Stimulated activated CD8-positive, alpha-beta memory T cell treated with anti-CD3 and anti-CD28 coated beads, Interleukin-7, amount 100 ng/mL, for 24 hours (primary cell): ENCODE results near the gene SLC30A2.
"Not testable (repeated sequence)": the region's sequence is repeated elsewhere in the genome, so short reads cannot be mapped to it uniquely, and the experiment has no call there.

Source experiments
- DNase-seq: peaks from one replicate; pipeline ENCODE4 v3.0.0-alpha.2; 2020; ENCODE audit warnings: low read depth

The SLC30A2 gene

GRCh38 chr1:26045722-26046245 lies at the start of gene SLC30A2:
Gene SLC30A2, minus strand, starts transcription at chr1:26046118. Its CDS starts 222 bp downstream, at chr1:26045896.
- DNase-seq = no peak

- DNase-seq = no peak
Observed at GRCh38 chr1:26094677-26095383, 48.9 kb upstream of the SLC30A2 start.

GRCh38 chr1:26094076-26094669 lies 48.3 kb upstream of the SLC30A2 start:
- no peak for DNase-seq

DNA sequence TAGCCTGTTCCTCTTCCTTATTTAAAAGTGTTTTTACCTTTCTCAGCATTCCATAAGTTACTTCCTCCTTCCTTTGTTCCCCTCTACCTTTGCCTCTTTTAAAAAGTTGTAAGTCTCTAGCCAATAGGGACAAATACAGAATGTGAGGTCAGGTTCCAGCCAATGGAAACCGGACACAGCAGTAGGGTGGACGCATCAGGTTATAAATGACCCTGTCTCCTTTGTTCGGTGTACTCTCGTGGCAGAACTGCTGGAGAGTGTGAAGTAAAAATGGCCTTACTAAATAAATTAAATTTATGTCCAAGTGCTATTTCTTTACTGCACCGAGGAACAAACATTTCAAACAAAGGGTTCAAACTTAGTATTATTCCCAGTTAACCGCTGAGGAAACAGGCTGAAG lies 47.7 kb upstream of the SLC30A2 start:
- DNase-seq = not testable (repeated sequence)

GRCh38 chr1:26092422-26092821 lies 46.5 kb upstream of the SLC30A2 start:
- DNase-seq = no peak

DNA sequence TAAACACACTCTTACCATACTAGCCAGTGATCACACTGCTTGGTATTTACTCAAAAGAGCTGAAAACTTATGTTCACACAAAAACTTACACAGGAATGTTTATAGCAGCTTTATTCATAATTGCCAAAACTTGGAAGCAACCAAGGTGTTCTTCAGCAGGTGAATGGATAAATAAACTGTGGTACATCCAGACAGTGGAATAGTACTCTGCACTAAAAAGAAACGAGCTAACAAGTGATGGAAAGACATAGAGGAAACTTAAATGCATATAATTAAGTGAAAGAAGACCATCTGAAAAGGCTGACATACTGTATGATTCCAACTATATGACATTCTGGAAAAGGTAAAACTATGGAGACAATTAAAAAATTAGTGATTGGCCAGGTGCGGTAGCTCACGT lies 45.0 kb upstream of the SLC30A2 start:
- DNase-seq = no peak

GRCh38 chr1:26089125-26089524 lies 43.2 kb upstream of the SLC30A2 start:
- DNase-seq = no peak

DNA sequence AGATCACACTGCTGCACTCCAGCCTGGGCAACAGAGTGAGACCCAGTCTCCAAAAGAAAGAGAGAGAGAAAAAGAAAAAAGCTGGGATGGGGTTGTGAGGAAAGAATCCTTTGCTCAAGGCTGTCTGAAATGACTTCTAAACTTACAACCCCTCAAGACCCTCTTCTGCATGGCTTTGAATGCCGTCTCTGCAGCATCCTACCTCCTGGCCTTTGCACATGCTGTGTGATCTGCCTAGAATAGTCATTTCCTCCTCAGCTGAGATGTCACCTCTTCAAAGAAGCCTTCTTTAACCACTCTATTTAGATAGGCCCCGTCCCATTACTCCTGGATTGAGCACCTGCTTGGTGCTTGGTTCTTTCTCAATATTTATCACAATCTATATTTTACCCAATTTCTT lies 38.9 kb upstream of the SLC30A2 start:
- no peak for DNase-seq

DNA sequence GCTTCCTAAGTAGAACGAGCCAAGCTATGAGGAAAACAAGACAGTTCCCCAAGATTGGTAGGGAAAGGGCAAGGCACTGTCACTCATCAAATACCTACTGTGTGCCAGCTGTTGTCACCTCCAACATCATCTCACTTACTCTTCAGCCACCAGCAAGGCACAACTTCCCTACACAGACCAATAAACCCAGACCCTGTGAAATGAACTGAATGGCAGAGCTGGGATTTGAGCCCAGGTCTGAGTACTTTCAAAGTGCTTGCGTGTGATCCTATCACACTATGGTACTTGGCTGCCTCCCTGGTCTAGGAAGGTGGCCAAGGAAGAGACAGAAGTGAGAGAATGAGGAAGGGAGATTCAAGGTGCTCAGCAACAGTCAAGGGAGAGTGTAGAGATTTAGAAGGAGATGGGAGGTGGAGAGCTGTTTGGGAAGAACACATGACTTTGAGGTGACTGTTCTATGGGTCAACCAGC lies 38.2 kb upstream of the SLC30A2 start:
- no peak for DNase-seq

DNA sequence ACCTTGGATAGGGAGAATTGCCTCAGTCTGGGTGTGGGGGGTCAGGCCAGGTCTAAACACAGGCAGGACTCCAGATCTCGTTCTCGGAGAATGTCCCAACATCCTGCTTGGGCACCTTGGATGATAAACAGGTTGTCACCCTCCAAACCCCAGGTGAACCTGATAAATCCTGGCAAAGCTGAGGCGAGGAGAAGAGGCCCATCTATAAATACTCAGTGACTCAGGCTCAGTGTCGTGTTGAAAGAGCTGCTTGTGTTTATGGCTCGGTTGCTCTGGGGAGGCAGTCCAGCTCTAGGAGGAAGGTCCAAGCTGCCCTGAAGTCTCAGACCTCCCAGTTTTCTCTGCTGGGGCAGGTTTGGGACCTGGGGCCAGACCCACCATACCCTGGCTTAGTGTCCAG lies 37.3 kb upstream of the SLC30A2 start:
- no peak for DNase-seq

DNA sequence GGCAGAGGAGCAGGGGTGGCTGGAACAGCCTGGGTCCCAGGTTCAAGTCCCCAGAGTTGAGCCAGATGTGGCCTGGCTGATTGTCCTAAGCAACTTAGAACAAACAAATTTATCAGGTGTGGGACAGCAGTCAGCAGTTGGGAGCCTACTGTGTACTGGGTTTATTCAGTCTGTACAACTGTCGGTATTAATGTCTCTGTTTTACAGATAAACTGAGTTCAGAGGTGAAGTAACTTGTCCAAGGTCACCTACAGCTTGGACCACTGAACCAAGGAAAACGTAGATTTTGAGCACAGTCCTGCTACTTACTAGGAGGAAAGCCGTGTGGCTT lies 36.1 kb upstream of the SLC30A2 start:
- DNase-seq = no peak

DNA sequence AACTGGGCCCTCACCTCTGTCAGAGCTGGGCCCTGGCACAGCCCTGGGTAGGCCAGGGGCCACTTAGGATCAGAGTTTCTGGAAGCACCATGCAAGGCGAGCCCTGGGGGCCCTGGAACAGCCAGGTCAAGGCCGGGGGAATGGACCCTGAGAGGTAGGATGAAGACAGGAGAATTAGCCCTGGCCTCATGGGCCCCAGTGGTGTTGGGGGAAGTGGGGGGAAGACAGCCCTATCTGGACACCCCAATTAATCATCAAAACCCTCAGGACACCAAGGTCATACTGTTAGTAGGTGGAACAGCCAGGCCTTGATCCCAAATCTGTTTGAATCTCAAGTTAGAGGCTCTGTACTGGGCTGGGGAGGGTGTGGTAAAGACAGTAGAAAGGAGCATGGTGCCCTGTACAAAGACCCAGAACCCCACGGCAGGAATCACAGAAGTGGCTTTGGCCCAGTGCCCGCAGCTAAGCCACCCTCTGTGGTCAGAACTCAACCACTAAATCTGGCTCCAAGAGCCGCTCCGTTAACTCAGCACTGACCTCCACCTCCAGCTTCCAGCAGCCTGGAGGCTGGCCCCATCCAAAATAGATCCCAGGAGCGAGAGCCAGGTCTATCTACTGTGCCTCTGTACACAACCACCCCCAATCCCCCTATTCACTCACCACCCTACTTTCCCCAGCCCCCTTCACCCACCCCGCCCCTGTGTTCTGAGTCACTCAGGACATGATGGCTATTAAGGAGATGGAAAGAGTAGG lies 35.5 kb upstream of the SLC30A2 start:
- DNase-seq = no peak

GRCh38 chr1:26079960-26080814 lies 34.3 kb upstream of the SLC30A2 start:
- DNase-seq = no peak

GRCh38 chr1:26079178-26079563 lies 33.3 kb upstream of the SLC30A2 start:
- no peak for DNase-seq

DNA sequence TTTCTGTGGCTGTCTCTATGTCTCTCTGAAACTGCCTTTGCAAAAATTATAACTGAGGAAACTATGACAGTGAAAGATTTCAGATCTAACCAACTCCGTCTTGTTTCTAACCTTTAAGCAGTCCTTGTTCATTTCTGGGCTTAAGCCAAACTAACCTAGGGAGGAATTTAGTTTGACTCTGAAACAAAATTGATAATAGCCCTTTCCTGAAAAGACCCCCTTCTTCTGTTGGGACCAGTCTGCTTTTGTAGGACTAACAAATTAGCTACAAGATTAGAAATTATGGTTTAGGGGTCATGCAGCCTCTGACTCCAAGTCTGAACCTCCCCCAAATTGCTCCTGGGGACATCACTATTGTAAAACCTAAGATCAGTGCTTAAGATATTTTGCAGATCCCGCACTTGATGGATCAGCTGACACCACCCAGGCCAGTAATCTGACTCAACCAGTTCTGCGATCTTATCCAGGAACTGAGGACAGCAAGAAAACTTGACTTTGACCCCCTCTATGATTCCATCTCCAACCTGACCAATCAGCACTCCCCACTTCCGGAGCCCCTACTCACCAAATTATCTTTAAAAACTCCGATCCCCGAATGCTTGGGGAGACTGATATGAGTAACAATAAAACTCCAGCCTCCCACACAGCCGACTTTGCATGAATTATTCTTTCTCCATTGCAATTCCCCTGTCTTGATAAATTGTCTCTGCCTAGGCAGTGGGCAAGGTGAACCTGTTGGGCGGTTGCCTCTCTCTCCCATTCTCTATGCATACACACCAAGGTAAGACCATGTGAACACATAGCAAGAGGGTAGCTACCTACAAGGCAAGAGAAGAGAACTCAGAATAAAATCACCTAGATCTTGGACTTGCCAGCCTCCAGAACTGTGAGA lies 32.6 kb upstream of the SLC30A2 start:
- DNase-seq = no peak

DNA sequence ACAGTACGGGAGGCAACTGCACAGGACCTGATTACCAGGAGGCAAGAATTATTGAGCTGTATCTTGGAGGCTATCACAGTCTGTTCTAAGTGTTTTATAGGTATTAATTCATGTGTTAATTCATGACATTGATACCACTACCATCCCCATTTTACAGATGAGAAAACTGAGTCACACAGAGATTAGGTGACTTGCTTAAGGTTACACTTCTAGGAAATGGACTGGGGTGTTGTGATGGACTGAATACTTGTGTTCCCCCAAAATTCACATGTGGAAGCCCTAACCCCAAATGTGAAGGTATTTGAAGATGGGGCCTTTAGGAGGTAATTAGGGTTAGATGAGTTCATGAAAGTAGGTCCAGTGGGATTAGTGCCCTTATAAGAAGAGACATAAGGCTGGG lies 31.6 kb upstream of the SLC30A2 start:
- no peak for DNase-seq

DNA sequence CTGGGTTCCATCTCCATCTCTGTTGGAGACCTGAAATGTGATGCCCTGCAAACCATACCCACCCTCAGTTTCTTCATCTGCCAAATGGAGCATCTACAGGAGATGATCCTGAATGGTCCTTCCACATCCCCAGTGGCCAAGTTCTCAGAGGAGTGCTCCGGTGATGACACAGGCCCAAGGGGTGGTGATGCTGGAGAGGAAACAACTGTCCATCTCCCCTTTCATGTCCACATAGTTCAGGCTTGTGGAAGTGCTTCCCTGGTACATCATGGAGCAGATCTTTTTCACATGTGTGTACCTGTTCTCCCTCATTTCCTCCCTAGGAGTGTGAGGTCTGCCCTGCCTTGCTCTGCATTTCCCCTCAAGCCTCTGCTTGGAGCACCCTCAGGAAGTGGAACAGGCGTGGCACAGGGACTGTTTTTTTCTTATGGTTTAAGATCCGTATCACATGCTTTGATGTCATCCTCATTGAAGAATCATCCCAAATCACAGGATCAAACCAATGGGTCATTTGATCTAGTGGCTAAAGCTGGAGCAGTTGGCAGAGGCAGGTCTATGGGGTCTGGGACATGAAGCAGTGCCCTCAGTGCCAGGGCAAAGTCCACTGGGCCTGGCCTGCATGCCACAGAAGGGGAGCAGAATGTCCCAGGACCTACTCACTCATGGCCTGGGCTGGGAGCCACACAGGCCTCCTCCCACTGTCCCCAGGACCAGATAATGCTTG lies 29.7 kb upstream of the SLC30A2 start:
- DNase-seq = no peak

- DNase-seq = no peak
Observed at GRCh38 chr1:26072305-26072704, 26.4 kb upstream of the SLC30A2 start.

DNA sequence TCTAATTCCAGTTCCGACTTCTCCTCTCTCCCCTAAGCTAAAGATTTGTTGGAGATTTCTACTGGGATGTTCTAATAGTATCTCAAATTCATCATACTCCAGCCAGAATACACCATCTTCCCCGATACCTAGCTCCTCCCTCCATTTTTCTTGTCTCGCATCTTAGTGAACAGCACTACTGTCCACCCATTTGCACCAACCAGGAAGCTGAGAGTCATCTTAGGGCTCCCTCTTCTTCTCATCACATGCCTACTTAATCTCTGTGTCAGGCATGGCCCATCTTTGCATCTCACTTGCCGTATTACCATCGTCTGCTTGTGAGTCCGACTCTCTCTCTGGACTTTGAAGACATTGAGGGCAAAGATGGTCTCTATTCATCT lies 25.0 kb upstream of the SLC30A2 start:
- no peak for DNase-seq

GRCh38 chr1:26070296-26070962 lies 24.5 kb upstream of the SLC30A2 start:
- DNase-seq = no peak
